GM19043 (cell line): Measurements from ENCODE around the gene FLVCR1.
"Not testable (repeated sequence)": the region's sequence is repeated elsewhere in the genome, so short reads cannot be mapped to it uniquely, and the experiment has no call there.

Experiments used
- ATAC-seq: cut with Tn5 transposase; IDR thresholded peaks from one replicate; pipeline ENCODE4 v1.9.1; 2021; ENCODE audit warnings: low read depth; ENCODE audit not compliant: unreplicated experiment

The FLVCR1 gene

GRCh38 chr1:212914110-212914509 lies 56.0 kb downstream of the FLVCR1 start:
- not testable (repeated sequence) for ATAC-seq

GRCh38 chr1:212914789-212915188 lies 56.7 kb downstream of the FLVCR1 start:
- ATAC-seq = no peak

- no peak for ATAC-seq
Observed at GRCh38 chr1:212915245-212916091, 57.4 kb downstream of the FLVCR1 start.

GRCh38 chr1:212916481-212917133 lies 58.5 kb downstream of the FLVCR1 start:
- no peak for ATAC-seq

GRCh38 chr1:212917134-212917485 lies 59.0 kb downstream of the FLVCR1 start:
- ATAC-seq = no peak

- no peak for ATAC-seq
Observed at GRCh38 chr1:212917858-212918257, 59.8 kb downstream of the FLVCR1 start.

- ATAC-seq = no peak
Observed at GRCh38 chr1:212918824-212919223, 60.7 kb downstream of the FLVCR1 start.

- ATAC-seq = no peak
Observed at GRCh38 chr1:212920246-212920645, 62.2 kb downstream of the FLVCR1 start.

- no peak for ATAC-seq
Observed at GRCh38 chr1:212920896-212921295, 62.8 kb downstream of the FLVCR1 start.

- no peak for ATAC-seq
Observed at GRCh38 chr1:212922016-212922415, 63.9 kb downstream of the FLVCR1 start.

- no peak for ATAC-seq
Observed at GRCh38 chr1:212926372-212926771, 68.3 kb downstream of the FLVCR1 start.

- no peak for ATAC-seq
Observed at GRCh38 chr1:212928323-212929291, 70.5 kb downstream of the FLVCR1 start.

- no peak for ATAC-seq
Observed at GRCh38 chr1:212930986-212931678, 73.1 kb downstream of the FLVCR1 start.

- ATAC-seq = no peak
Observed at GRCh38 chr1:212933815-212934471, 75.9 kb downstream of the FLVCR1 start.

- ATAC-seq = no peak
Observed at GRCh38 chr1:212935387-212935981, 77.4 kb downstream of the FLVCR1 start.

- no peak for ATAC-seq
Observed at GRCh38 chr1:212937034-212937433, 79.0 kb downstream of the FLVCR1 start.

GRCh38 chr1:212938846-212939245 lies 80.8 kb downstream of the FLVCR1 start:
- no peak for ATAC-seq

- ATAC-seq = no peak
Observed at GRCh38 chr1:212941452-212941851, 83.4 kb downstream of the FLVCR1 start.

- ATAC-seq = no peak
Observed at GRCh38 chr1:212942679-212943392, 84.8 kb downstream of the FLVCR1 start.
